ENCODE measurements around the gene MRPL52.
A peak's percentile ranks its signal among the peaks of the same experiment; 100 is the strongest.

MRPL52 gene

GRCh38 chr14:22829661-22830442 lies at the start of gene MRPL52:
TSS of gene MRPL52 (plus strand) at chr14:22829887. CDS start at chr14:22829913, 26 bp downstream.
- H3K27me3 ChIP-seq (replicated peaks; ENCODE audit: control insufficient read depth, insufficient read depth, low read length), result no peaks in the 10 kb centered on the region
- peaks cover 5% of the 10 kb centered on the region for H3K36me3 ChIP-seq (ENCODE audit: control insufficient read depth, insufficient read depth, low read length)
- no peak for TF ChIP-seq CTCF (IDR thresholded peaks at IDR 0.05; ENCODE audit: insufficient read depth, low read length, poor library complexity, severe bottlenecking)
- peak within 1 kb of the TSS; percentile 80 for H3K4me3 ChIP-seq (replicated peaks; ENCODE audit: low read depth, low read length)
- DNase-seq (ENCODE audit: extremely low read depth, insufficient read length), result peak; percentile 96

- no peaks in the 10 kb centered on the region for H3K36me3 ChIP-seq (ENCODE audit: control insufficient read depth, insufficient read depth, low read length)
- no peak for TF ChIP-seq CTCF (IDR thresholded peaks at IDR 0.05; ENCODE audit: insufficient read depth, low read length, poor library complexity, severe bottlenecking)
- no peaks in the 10 kb centered on the region for H3K27me3 ChIP-seq (replicated peaks; ENCODE audit: control insufficient read depth, insufficient read depth, low read length)
- DNase-seq (ENCODE audit: extremely low read depth, insufficient read length), result no peak
- no peak overlapping the region for H3K4me3 ChIP-seq (replicated peaks; ENCODE audit: low read depth, low read length)
These were observed 49.5 kb upstream of the MRPL52 start for GRCh38 chr14:22780105-22780679.

GRCh38 chr14:22780941-22781300 lies 48.8 kb upstream of the MRPL52 start:
- Histone ChIP-seq H3K36me3 (ENCODE audit: control insufficient read depth, insufficient read depth, low read length) (no peaks in the 10 kb centered on the region), H3K27me3 (replicated peaks; ENCODE audit: control insufficient read depth, insufficient read depth, low read length) (no peaks in the 10 kb centered on the region), H3K4me3 (replicated peaks; ENCODE audit: low read depth, low read length) (no peak overlapping the region)
- no peak for TF ChIP-seq CTCF (IDR thresholded peaks at IDR 0.05; ENCODE audit: insufficient read depth, low read length, poor library complexity, severe bottlenecking)
- DNase-seq (ENCODE audit: extremely low read depth, insufficient read length), result no peak

GRCh38 chr14:22781301-22781991 lies 48.2 kb upstream of the MRPL52 start:
- H3K4me3 ChIP-seq (replicated peaks; ENCODE audit: low read depth, low read length), result no peak overlapping the region
- no peak for DNase-seq (ENCODE audit: extremely low read depth, insufficient read length)
- TF ChIP-seq CTCF (IDR thresholded peaks at IDR 0.05; ENCODE audit: insufficient read depth, low read length, poor library complexity, severe bottlenecking), result no peak
- no peaks in the 10 kb centered on the region for H3K36me3 ChIP-seq (ENCODE audit: control insufficient read depth, insufficient read depth, low read length)
- H3K27me3 ChIP-seq (replicated peaks; ENCODE audit: control insufficient read depth, insufficient read depth, low read length), result no peaks in the 10 kb centered on the region

GRCh38 chr14:22786685-22787084 lies 43.0 kb upstream of the MRPL52 start:
- no peaks in the 10 kb centered on the region for H3K27me3 ChIP-seq (replicated peaks; ENCODE audit: control insufficient read depth, insufficient read depth, low read length)
- TF ChIP-seq CTCF (IDR thresholded peaks at IDR 0.05; ENCODE audit: insufficient read depth, low read length, poor library complexity, severe bottlenecking), result no peak
- H3K4me3 ChIP-seq (replicated peaks; ENCODE audit: low read depth, low read length), result no peak overlapping the region
- H3K36me3 ChIP-seq (ENCODE audit: control insufficient read depth, insufficient read depth, low read length), result no peaks in the 10 kb centered on the region; the same call in 1 of the 2 replicates
- no peak for DNase-seq (ENCODE audit: extremely low read depth, insufficient read length)

Measured in GM06990 (cell line).